ENCODE data around the gene TAOK1.

DNA sequence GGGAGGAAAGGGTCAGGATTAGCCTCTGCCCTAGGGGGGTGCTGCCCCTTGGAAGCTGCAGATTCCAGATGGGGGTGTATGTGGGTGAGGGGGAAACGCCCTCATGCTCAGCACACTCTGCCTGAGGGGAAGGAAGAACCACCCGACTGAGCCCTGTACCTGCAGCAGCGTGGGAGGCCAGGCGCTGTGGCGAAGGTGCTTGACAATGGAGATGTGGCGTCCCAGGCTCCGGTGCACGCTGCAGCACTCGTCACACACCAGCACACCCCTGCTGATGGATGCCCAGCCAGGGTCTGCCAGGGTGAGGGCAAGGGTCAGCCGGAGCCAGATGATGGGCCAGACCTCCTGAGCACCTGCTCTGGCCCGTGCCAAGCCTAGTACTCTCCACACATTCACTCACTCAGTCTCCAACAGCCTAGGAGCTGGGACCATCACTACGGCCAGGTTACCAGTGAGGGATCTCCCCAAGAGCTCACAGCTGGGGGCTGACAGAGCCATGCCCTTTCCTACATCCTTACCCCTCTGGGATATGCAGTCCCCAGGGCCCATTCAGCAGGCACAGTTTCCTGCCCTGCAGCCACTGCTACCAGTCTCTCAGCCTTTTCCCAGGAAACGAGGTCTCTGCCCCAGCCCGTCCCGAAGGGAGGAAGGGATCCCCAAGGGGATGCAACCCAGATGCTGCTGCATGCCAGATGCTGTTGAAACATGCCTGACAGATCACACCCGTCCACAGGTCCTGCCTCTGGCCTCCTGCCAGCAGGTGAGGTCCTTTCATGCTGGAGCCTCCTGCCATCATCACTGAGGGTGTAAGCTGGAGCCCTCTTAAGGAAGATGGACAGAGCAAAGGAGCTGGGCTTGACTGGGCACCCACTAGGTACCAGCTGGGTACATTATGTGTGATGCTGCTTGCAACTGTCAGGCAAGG is 193.4 kb downstream of the TAOK1 start:
- TF ChIP-seq CTCF (IDR thresholded peaks at IDR 0.05) (no peak), POLR2A (IDR thresholded peaks at IDR 0.05) (no peak), EP300 (IDR thresholded peaks at IDR 0.05; ENCODE audit: low read depth) (no peak), POLR2AphosphoS5 (IDR thresholded peaks at IDR 0.05) (no peak)
